ENCODE results near the gene GNS.

GNS gene

GRCh38 chr12:64757771-64758170 is 1.4 kb downstream of the GNS start:
- H3K4me3 ChIP-seq (ENCODE audit: low read depth, low read length), result peak overlapping the region; percentile 7; the same call in 1 of the 2 replicates

GRCh38 chr12:64756376-64756775 is 2.8 kb downstream of the GNS start:
- TF ChIP-seq CTCF (IDR thresholded peaks at IDR 0.05; ENCODE audit: low read depth, low read length, missing control alignments), result no peak
- no peak overlapping the region for H3K4me3 ChIP-seq (ENCODE audit: low read depth, low read length)
- DNase-seq (ENCODE audit: low read depth), result no peak

More at GRCh38 chr12:64757771-64758170, 1.4 kb downstream of the GNS start:
- no peak for DNase-seq (ENCODE audit: low read depth)
- no peak for TF ChIP-seq CTCF (IDR thresholded peaks at IDR 0.05; ENCODE audit: low read depth, low read length, missing control alignments)

DNA sequence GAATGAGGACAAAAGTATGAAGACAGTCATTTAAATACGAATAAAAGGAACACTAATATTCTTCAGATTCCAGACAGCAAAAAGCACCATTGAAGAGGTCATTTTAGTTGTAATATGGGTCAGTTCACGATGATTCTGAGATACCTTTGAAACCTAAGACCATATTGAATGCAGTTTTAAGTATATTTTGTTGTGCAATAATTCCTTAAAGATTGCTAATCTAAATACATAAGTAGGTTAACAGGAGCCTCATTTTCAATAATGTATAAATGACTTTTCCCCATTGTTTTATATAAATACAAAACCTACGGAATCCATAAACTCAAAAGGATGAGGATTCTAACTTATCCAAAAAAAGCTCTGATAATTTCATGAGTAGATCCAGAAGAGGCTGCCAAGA is 5.8 kb downstream of the GNS start:
- no peak for TF ChIP-seq CTCF (IDR thresholded peaks at IDR 0.05; ENCODE audit: low read depth, low read length, missing control alignments)
- DNase-seq (ENCODE audit: low read depth), result no peak
- H3K4me3 ChIP-seq (ENCODE audit: low read depth, low read length), result no peak overlapping the region

GRCh38 chr12:64752833-64753238 is 6.4 kb downstream of the GNS start:
- H3K4me3 ChIP-seq (ENCODE audit: low read depth, low read length), result no peak overlapping the region
- no peak for TF ChIP-seq CTCF (IDR thresholded peaks at IDR 0.05; ENCODE audit: low read depth, low read length, missing control alignments)
- DNase-seq (ENCODE audit: low read depth), result no peak

- DNase-seq (ENCODE audit: low read depth), result no peak
- no peak overlapping the region for H3K4me3 ChIP-seq (ENCODE audit: low read depth, low read length)
- TF ChIP-seq CTCF (IDR thresholded peaks at IDR 0.05; ENCODE audit: low read depth, low read length, missing control alignments), result no peak
Observed at GRCh38 chr12:64752032-64752431, 7.2 kb downstream of the GNS start.

GRCh38 chr12:64749461-64750200 is 9.6 kb downstream of the GNS start:
- no peak for TF ChIP-seq CTCF (IDR thresholded peaks at IDR 0.05; ENCODE audit: low read depth, low read length, missing control alignments)
- H3K4me3 ChIP-seq (ENCODE audit: low read depth, low read length), result no peak overlapping the region
- no peak for DNase-seq (ENCODE audit: low read depth)

DNA sequence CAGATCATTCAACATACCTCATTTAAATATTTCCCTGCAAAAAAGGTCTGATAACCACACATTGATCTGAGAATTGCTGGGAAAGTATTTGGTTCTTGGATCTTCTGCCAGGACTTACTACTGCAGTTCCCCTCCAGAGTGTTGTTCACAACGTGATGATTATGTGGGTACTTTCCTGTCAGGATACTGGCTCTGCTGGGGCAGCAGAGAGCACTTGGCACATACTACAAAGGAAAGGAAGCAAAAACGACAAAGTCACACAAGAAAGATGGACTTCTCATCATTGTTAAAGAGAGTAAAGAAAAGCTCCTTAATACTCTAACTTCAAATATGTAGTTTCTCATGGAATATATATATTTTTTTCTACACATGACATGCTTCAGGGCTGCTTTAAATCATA is 11.5 kb downstream of the GNS start:
- no peak overlapping the region for H3K4me3 ChIP-seq (ENCODE audit: low read depth, low read length)
- TF ChIP-seq CTCF (IDR thresholded peaks at IDR 0.05; ENCODE audit: low read depth, low read length, missing control alignments), result no peak
- no peak for DNase-seq (ENCODE audit: low read depth)
